ENCODE data around the gene SLC22A23. TPM values are rescaled to one million over a fixed set of nuclear protein-coding genes. Genes with fewer than 3 reads are reported as not detected.

The SLC22A23 gene
- total and polyA plus RNA-seq, 2 of the 4 experiments (the other 2 are of a cell fraction): 0.72 to 1.6 TPM

DNA sequence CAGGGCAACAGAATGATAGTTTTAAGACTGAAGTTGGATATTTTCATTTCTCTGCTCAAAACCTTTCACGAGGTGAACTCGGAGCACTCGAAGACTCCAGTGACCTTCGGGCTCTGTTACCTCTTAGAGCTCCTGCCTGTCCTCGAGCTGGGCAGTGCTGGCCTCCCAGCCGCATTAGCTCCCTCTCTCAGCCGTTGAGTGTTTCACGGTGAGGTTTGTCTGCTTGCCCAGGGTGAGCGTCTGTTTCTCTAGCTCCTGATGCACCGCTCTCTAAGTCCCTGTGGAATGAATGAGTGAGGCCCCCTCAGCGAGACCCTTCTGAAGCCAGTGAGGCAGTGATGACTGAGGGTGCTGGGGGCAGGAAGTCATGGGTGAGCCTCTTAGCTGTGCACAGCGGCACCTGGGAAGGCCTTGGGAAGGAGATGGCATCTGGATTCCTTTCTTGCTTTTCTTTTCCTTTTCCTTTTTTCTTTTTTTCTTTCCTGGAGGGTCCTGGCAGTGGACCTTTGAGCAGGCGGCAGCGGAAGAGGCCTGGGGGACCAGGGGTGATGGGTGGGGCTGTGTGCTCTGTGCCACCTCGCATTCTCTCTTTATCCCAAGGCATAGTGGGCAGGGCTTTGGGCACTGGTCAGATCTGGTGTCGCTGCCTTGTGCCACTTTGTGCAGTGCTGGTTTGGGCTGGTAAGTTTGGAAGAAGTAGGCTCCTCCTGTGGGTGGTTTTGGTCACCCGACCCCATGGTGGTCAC is 195.9 kb downstream of the SLC22A23 start:
- H3K4ac ChIP-seq (ENCODE audit: low read depth, low read length): no peak overlapping the region
- H3K23ac ChIP-seq (ENCODE audit: low read depth, low read length): no peak overlapping the region
- peaks cover 31% of the 10 kb centered on the region for H4K20me1 ChIP-seq (ENCODE audit: insufficient read depth, low read length)
- H3K9ac ChIP-seq (ENCODE audit: low read depth, low read length): 0 out of 2 replicates have a peak overlapping the region, but pooled peaks have one; percentile 9
- no peak for DNase-seq
- intact Hi-C loops (cut with micrococcal nuclease): no loop called here
- no peak overlapping the region for H2BK5ac ChIP-seq (ENCODE audit: low read depth, low read length, poor library complexity, severe bottlenecking)
- H3K18ac ChIP-seq (ENCODE audit: low read depth, low read length): no peak overlapping the region
- no peak overlapping the region for H4K5ac ChIP-seq (ENCODE audit: low read depth, low read length)
- H3K9me1 ChIP-seq (ENCODE audit: insufficient read depth, low read length): peaks cover 7% of the 10 kb centered on the region; the same call in 1 of the 2 replicates
- no peaks in the 10 kb centered on the region for H3K9me3 ChIP-seq (ENCODE audit: control insufficient read depth, insufficient read depth, low read length)
- peaks cover 11% of the 10 kb centered on the region for H3K36me3 ChIP-seq (ENCODE audit: control insufficient read depth, insufficient read depth, low read length)
- H3K4me2 ChIP-seq (ENCODE audit: low read depth, low read length): no peak overlapping the region
- H2AK5ac ChIP-seq (ENCODE audit: low read depth, low read length): no peak overlapping the region
- dilution Hi-C loops (cut with HindIII; ENCODE audit: low sequenced_read_pairs, unreplicated experiment): no loop called here
- 80% methylated on average over 1 of the region's 17 CpGs; no CpG with 5 or more reads in 1 of the 2 experiments for WGBS, 2 experiments (ENCODE audit: extremely low coverage in 2 of 2, insufficient read length in 1 of 2)
- H2AFZ ChIP-seq (replicated peaks; ENCODE audit: low read length, poor library complexity): no peak overlapping the region
- ChIA-PET POLR2A (ENCODE audit: unreplicated experiment) (no interaction called here), CTCF (interaction anchor here (1.0 to 1.1 kb wide), 2 partner anchors 10 to 16 kb away, joined by 3 read pairs; no protein-coding TSS in a partner anchor)
- TF ChIP-seq RCOR1 (IDR thresholded peaks at IDR 0.05; ENCODE audit: insufficient replicate concordance, low read length) (no peak), BHLHE40 (IDR thresholded peaks at IDR 0.05; ENCODE audit: low read depth, low read length) (no peak), MXI1 (IDR thresholded peaks at IDR 0.05; ENCODE audit: borderline replicate concordance, low read depth, low read length) (no peak), SMC3 (IDR thresholded peaks at IDR 0.05; ENCODE audit: low read depth, low read length) (no peak), NFE2L2 (IDR thresholded peaks at IDR 0.05; ENCODE audit: low read depth, low read length) (no peak), ELK1 (IDR thresholded peaks at IDR 0.05; ENCODE audit: borderline replicate concordance, low read depth, low read length) (no peak), POLR2A (IDR thresholded peaks at IDR 0.05; ENCODE audit: low read depth, low read length) (no peak), RAD21 (IDR thresholded peaks at IDR 0.05; ENCODE audit: low read length) (no peak)
- H3K56ac ChIP-seq (ENCODE audit: extremely low read depth, insufficient read depth, low read length): no peak overlapping the region
- BruUV-seq (replicated peaks): no TSS peak
- H3K14ac ChIP-seq (replicated peaks; ENCODE audit: low read depth, low read length): no peak overlapping the region
- peaks cover 36 to 63% of the 10 kb centered on the region in 2 experiments; a peak in 3 of 4 replicates for H3K79me1 ChIP-seq (ENCODE audit: low read depth in 1 of 2, low read length in 2 of 2)
- no peak overlapping the region for H4K8ac ChIP-seq (ENCODE audit: low read depth in 2 of 2, low read length in 2 of 2)
- no peak overlapping the region for H2BK120ac ChIP-seq (ENCODE audit: low read depth, low read length)
- no peak for ATAC-seq (ENCODE audit: low read depth)
- no peak overlapping the region for H2BK15ac ChIP-seq (ENCODE audit: low read depth, low read length)
- no peak overlapping the region for H3K27ac ChIP-seq (ENCODE audit: insufficient read depth, low read length)
- no peak overlapping the region for H3K4me3 ChIP-seq (ENCODE audit: insufficient read depth, low read depth, low read length)
- in situ Hi-C loops (cut with MboI; ENCODE audit: low sequenced_read_pairs): no loop called here
- H2AK9ac ChIP-seq (replicated peaks; ENCODE audit: low read depth, low read length, poor library complexity): no peak overlapping the region
- H2BK20ac ChIP-seq (ENCODE audit: low read depth, low read length): no peak overlapping the region
- no peak overlapping the region for H4K91ac ChIP-seq (ENCODE audit: insufficient read depth, low read depth, low read length)
- peaks cover 1% of the 10 kb centered on the region; the same call in 1 of the 2 replicates for H3K27me3 ChIP-seq (ENCODE audit: control insufficient read depth, insufficient read depth, low read length)
- peaks cover 9% of the 10 kb centered on the region; the same call in 1 of the 2 replicates for H3K4me1 ChIP-seq (ENCODE audit: control insufficient read depth, insufficient read depth, low read length)
